GM23248 (cell line): ENCODE results near the gene SRCIN1.

ENCODE experiments used
- EZH2 ChIP-seq: fragments of 200-600 bp; sonication (generic); IDR thresholded peaks from 2 replicates; pipeline ENCODE4 v1.6.1; 2018; ENCODE audit warnings: antibody characterized with exemption, mild to moderate bottlenecking; ENCODE audit not compliant: insufficient read depth, poor library complexity, severe bottlenecking
- EZH2phosphoT487 ChIP-seq: fragments of 200-600 bp; sonication (generic); IDR thresholded peaks from 2 replicates; pipeline ENCODE4 v1.6.1; 2018; ENCODE audit warnings: antibody characterized with exemption, moderate library complexity, mild to moderate bottlenecking, low read depth; ENCODE audit not compliant: insufficient read depth

GRCh38 chr17:38619451-38619795 is 13.7 kb upstream of the SRCIN1 start:
- TF ChIP-seq EZH2phosphoT487 (no peak), EZH2 (no peak)
